IMR-90 (cell line): Measurements from ENCODE around the gene TEX2. TPM values are rescaled to one million over a fixed set of nuclear protein-coding genes. Genes with fewer than 3 reads are reported as not detected.

ENCODE experiments used
- ATAC-seq: fragments of 200-7000 bp; cut with Tn5 transposase; 2 replicates; pipeline ENCODE4 v1.9.1; 2020; ENCODE audit warnings: low read depth, mild to moderate bottlenecking, moderate library complexity
- BruUV-seq: library from RNA; stranded (reverse); fragments of 400-500 nt; replicated peaks from 2 replicates; lab custom pipeline; 2021; lab: Mats Ljungman, UMichigan
- CTCF ChIA-PET: fragments of 300-600 bp; formaldehyde crosslinking; extraction: SDS; loops from one replicate; lab custom pipeline; 2021; ENCODE audit warnings: antibody characterized with exemption; lab: Yijun Ruan, JAX
- POLR2A ChIA-PET: fragments of 300-600 bp; sonication (Branson Sonifier 250); formaldehyde crosslinking; loops from one replicate; lab custom pipeline; 2022; ENCODE audit warnings: antibody characterized with exemption; ENCODE audit not compliant: unreplicated experiment; lab: Charles Lee
- DNase-seq: peaks from one replicate; pipeline ENCODE4 v3.0.0; 2013
- H2AFZ ChIP-seq: replicated peaks from 2 replicates; pipeline ENCODE3; 2013; ENCODE audit warnings: low read length, mild to moderate bottlenecking; ENCODE audit not compliant: poor library complexity
- H2AK5ac ChIP-seq: 2 replicates; pipeline ENCODE4 v1.6.1; 2013; ENCODE audit warnings: low read depth, low read length, inconsistent platforms
- H2AK9ac ChIP-seq: replicated peaks from 2 replicates; pipeline ENCODE3; 2013; ENCODE audit warnings: mild to moderate bottlenecking, low read depth, low read length, moderate library complexity; ENCODE audit not compliant: poor library complexity
- H2BK120ac ChIP-seq: 2 replicates; pipeline ENCODE4 v1.6.1; 2013; ENCODE audit warnings: low read depth, low read length, inconsistent platforms
- H2BK15ac ChIP-seq: 3 replicates; pipeline ENCODE4 v1.6.1; 2013; ENCODE audit warnings: low read depth, low read length, inconsistent platforms
- H2BK20ac ChIP-seq: 2 replicates; pipeline ENCODE4 v1.6.1; 2013; ENCODE audit warnings: low read depth, mild to moderate bottlenecking, inconsistent platforms, low read length, moderate library complexity
- H2BK5ac ChIP-seq: 2 replicates; pipeline ENCODE4 v1.6.1; 2013; ENCODE audit warnings: mild to moderate bottlenecking, low read depth, low read length, inconsistent platforms; ENCODE audit not compliant: poor library complexity, severe bottlenecking
- H3K14ac ChIP-seq: replicated peaks from 2 replicates; pipeline ENCODE4 v1.6.1; 2013; ENCODE audit warnings: low read depth, low read length, inconsistent platforms
- H3K18ac ChIP-seq: 2 replicates; pipeline ENCODE4 v1.6.1; 2013; ENCODE audit warnings: low read depth, low read length, control low read depth
- H3K23ac ChIP-seq: 2 replicates; pipeline ENCODE4 v1.6.1; 2013; ENCODE audit warnings: low read depth, low read length, inconsistent platforms
- H3K27ac ChIP-seq: 2 replicates; pipeline ENCODE4 v1.5.1; 2013; ENCODE audit warnings: mild to moderate bottlenecking, control low read depth, low read length; ENCODE audit not compliant: insufficient read depth
- H3K27me3 ChIP-seq: 2 replicates; pipeline ENCODE4 v1.6.1; 2013; ENCODE audit warnings: low read length; ENCODE audit not compliant: control insufficient read depth, insufficient read depth
- H3K36me3 ChIP-seq: 2 replicates; pipeline ENCODE4 v1.6.1; 2013; ENCODE audit warnings: low read length, mixed read lengths; ENCODE audit not compliant: control insufficient read depth, insufficient read depth
- H3K4ac ChIP-seq: 2 replicates; pipeline ENCODE4 v1.6.1; 2013; ENCODE audit warnings: low read depth, low read length, inconsistent platforms
- H3K4me1 ChIP-seq: 2 replicates; pipeline ENCODE4 v1.6.1; 2013; ENCODE audit warnings: low read length, mixed read lengths; ENCODE audit not compliant: control insufficient read depth, insufficient read depth
- H3K4me2 ChIP-seq: 2 replicates; pipeline ENCODE4 v1.6.1; 2013; ENCODE audit warnings: low read depth, mild to moderate bottlenecking, control low read depth, low read length, moderate library complexity
- H3K4me3 ChIP-seq: 2 replicates; pipeline ENCODE4 v1.5.1; 2013; ENCODE audit warnings: low read depth, mild to moderate bottlenecking, control low read depth, low read length, moderate library complexity; ENCODE audit not compliant: insufficient read depth
- H3K56ac ChIP-seq: 2 replicates; pipeline ENCODE4 v1.6.1; 2013; ENCODE audit warnings: low read length, inconsistent platforms; ENCODE audit not compliant: insufficient read depth; ENCODE audit errors: extremely low read depth
- H3K79me1 ChIP-seq, 2 experiments: 2 replicates each; pipeline ENCODE4 v1.6.1; 2013; ENCODE audit warnings: low read length in 2 of 2, inconsistent platforms in 1 of 2, low read depth in 1 of 2
- H3K9ac ChIP-seq: 2 replicates; pipeline ENCODE4 v1.6.1; 2013; ENCODE audit warnings: low read depth, low read length, control low read depth
- H3K9me1 ChIP-seq: 2 replicates; pipeline ENCODE4 v1.6.1; 2013; ENCODE audit warnings: low read length, inconsistent platforms; ENCODE audit not compliant: insufficient read depth
- H3K9me3 ChIP-seq: 2 replicates; pipeline ENCODE4 v1.6.1; 2013; ENCODE audit warnings: low read length; ENCODE audit not compliant: control insufficient read depth, insufficient read depth
- H4K20me1 ChIP-seq: 2 replicates; pipeline ENCODE4 v1.6.1; 2013; ENCODE audit warnings: low read length, inconsistent platforms; ENCODE audit not compliant: insufficient read depth
- H4K5ac ChIP-seq: 2 replicates; pipeline ENCODE4 v1.6.1; 2013; ENCODE audit warnings: mild to moderate bottlenecking, low read depth, low read length, control low read depth
- H4K8ac ChIP-seq, 2 experiments: 2 replicates each; pipeline ENCODE4 v1.6.1; 2013; ENCODE audit warnings: low read depth in 2 of 2, low read length in 2 of 2, control low read depth in 1 of 2, inconsistent platforms in 1 of 2
- H4K91ac ChIP-seq: 2 replicates; pipeline ENCODE4 v1.6.1; 2013; ENCODE audit warnings: low read depth, low read length, inconsistent platforms; ENCODE audit not compliant: insufficient read depth
- BHLHE40 ChIP-seq: fragments of 150-350 bp; IDR thresholded peaks from 2 replicates; pipeline ENCODE4 v1.6.1; 2016; ENCODE audit warnings: mild to moderate bottlenecking, low read depth, low read length
- CHD1 ChIP-seq: IDR thresholded peaks from 2 replicates; pipeline ENCODE4 v1.6.1; 2012; ENCODE audit warnings: low read depth, low read length, improper control_type of control experiment
- CTCF ChIP-seq: conservative IDR thresholded peaks from 2 replicates; pipeline ENCODE4 v1.5.1; 2012; ENCODE audit warnings: mild to moderate bottlenecking, low read depth, low read length, improper control_type of control experiment
- ELK1 ChIP-seq: fragments of 150-350 bp; IDR thresholded peaks from 2 replicates; pipeline ENCODE4 v1.6.1; 2016; ENCODE audit warnings: low read depth, mild to moderate bottlenecking, low read length, moderate library complexity, borderline replicate concordance
- NFE2L2 ChIP-seq: fragments of 150-350 bp; IDR thresholded peaks from 2 replicates; pipeline ENCODE4 v1.6.1; 2016; ENCODE audit warnings: low read depth, mild to moderate bottlenecking, low read length
- WGBS, 2 experiments: methylation state at CpG; one replicate each; pipeline versions ENCODE4 v1.1.5 to v1.1.7; 2013; ENCODE audit warnings: missing lambda C conversion rate in 2 of 2; ENCODE audit not compliant: insufficient read length in 1 of 2; ENCODE audit errors: extremely low coverage in 2 of 2; 5-methylcytosine and 5-hydroxymethylcytosine counted together
- dilution Hi-C: fragments of 300-500 bp; cut with HindIII; formaldehyde crosslinking; loops from one replicate; pipeline ENCODE4 v1.14.3; 2018; ENCODE audit warnings: low sequenced_read_pairs; ENCODE audit not compliant: unreplicated experiment
- in situ Hi-C: fragments of 300-500 bp; cut with MboI; formaldehyde crosslinking; loops from 3 replicates; pipeline ENCODE4 v1.14.3; 2019; ENCODE audit warnings: low sequenced_read_pairs, inconsistent platforms, mixed read lengths
- intact Hi-C: fragments of 100-400 bp; cut with micrococcal nuclease; formaldehyde crosslinking; loops from 2 replicates; pipeline ENCODE4 v1.10.0; 2022
- polyA plus RNA-seq, 3 experiments: library from polyadenylated mRNA; depleted of rRNA; stranded (reverse); fragments of >200 nt; gene quantifications; 2 replicates each; pipeline ENCODE4 v1.2.3, GENCODE V29; 2012; ENCODE audit warnings: low replicate concordance in 1 of 3
- total RNA-seq: library from RNA; depleted of rRNA; stranded (reverse); fragments of >200 nt; gene quantifications from 2 replicates; pipeline ENCODE4 v1.2.3, GENCODE V29; 2012

The TEX2 gene
- total and polyA plus RNA-seq, 2 of the 4 experiments (the other 2 are of a cell fraction) = 18.2 to 21.9 TPM

GRCh38 chr17:64158831-64159590 is 104.0 kb downstream of the TEX2 start:
- BruUV-seq = no TSS peak
- intact Hi-C loops = no loop called here
- TF ChIP-seq NFE2L2 (no peak), CTCF (no peak), BHLHE40 (no peak), ELK1 (no peak), CHD1 (no peak)
- ATAC-seq (no peak), DNase-seq (no peak)
- H3K9me1 ChIP-seq = peaks cover 5% of the 10 kb centered on the region; the same call in 1 of the 2 replicates
- H2AK5ac ChIP-seq = no peak overlapping the region; the same call in 1 of the 2 replicates
- H3K79me1 ChIP-seq = no peaks in the 10 kb centered on the region; a peak in 1 of 4 replicates
- no peak overlapping the region for H3K4me3 ChIP-seq
- H3K36me3 ChIP-seq = no peaks in the 10 kb centered on the region
- in situ Hi-C loops = no loop called here
- no peak overlapping the region for H3K4me2 ChIP-seq
- H3K18ac ChIP-seq = no peak overlapping the region
- H4K5ac ChIP-seq = no peak overlapping the region
- H2BK15ac ChIP-seq = no peak overlapping the region
- no peak overlapping the region for H3K4ac ChIP-seq
- H3K9me3 ChIP-seq = no peaks in the 10 kb centered on the region
- dilution Hi-C loops = no loop called here
- H3K9ac ChIP-seq = no peak overlapping the region
- no peak overlapping the region for H2BK120ac ChIP-seq
- no peak overlapping the region for H2AFZ ChIP-seq
- no peak overlapping the region for H3K27ac ChIP-seq
- H3K27me3 ChIP-seq = no peaks in the 10 kb centered on the region
- H2BK20ac ChIP-seq = no peak overlapping the region
- no peak overlapping the region for H3K56ac ChIP-seq
- no peaks in the 10 kb centered on the region for H4K20me1 ChIP-seq
- H2BK5ac ChIP-seq = no peak overlapping the region
- H3K23ac ChIP-seq = no peak overlapping the region
- 77% methylated on average over 5 of the region's 12 CpGs; no CpG with 5 or more reads in 1 of the 2 experiments for WGBS, 2 experiments
- H4K91ac ChIP-seq = no peak overlapping the region
- peak overlapping the region; percentile 5 for H2AK9ac ChIP-seq
- no peak overlapping the region for H4K8ac ChIP-seq
- ChIA-PET CTCF (no interaction called here), POLR2A (no interaction called here)
- H3K14ac ChIP-seq = no peak overlapping the region
- peaks cover 15% of the 10 kb centered on the region for H3K4me1 ChIP-seq
